GM21367 (cell line): ENCODE data around the gene FAM236A.
"Not testable (repeated sequence)": the region's sequence is repeated elsewhere in the genome, so short reads cannot be mapped to it uniquely, and the experiment has no call there.

Experiments
- ATAC-seq: cut with Tn5 transposase; IDR thresholded peaks from one replicate; pipeline ENCODE4 v1.9.1; 2021; ENCODE audit not compliant: unreplicated experiment

The FAM236A gene

DNA sequence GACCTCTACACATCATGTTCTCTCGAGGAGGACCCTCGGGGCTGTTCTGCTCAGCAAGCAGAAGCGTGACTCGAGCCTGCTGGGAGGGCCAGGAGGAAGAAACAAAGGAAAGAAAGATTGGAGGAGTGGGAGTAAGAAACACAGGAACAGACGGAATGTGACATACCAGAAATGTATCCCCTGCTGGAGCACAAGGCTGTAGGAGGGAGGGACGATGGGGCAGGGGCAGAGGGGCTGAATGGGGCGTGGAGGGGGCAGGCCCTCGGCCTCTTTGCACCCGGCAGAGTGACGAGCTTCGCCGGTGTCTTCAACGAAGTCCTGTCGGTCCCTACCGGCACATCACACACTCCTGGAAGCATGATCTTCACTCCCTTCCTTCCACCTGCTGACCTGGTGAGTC is at the start of gene FAM236A:
Gene FAM236A, plus strand, starts transcription at position 301 of the 400 bp plus-strand sequence. Its CDS starts 57 bp downstream, at position 358.
- not testable (repeated sequence) for ATAC-seq

GRCh38 chrX:72889740-72890139 is 48.3 kb upstream of the FAM236A start:
- not testable (repeated sequence) for ATAC-seq

DNA sequence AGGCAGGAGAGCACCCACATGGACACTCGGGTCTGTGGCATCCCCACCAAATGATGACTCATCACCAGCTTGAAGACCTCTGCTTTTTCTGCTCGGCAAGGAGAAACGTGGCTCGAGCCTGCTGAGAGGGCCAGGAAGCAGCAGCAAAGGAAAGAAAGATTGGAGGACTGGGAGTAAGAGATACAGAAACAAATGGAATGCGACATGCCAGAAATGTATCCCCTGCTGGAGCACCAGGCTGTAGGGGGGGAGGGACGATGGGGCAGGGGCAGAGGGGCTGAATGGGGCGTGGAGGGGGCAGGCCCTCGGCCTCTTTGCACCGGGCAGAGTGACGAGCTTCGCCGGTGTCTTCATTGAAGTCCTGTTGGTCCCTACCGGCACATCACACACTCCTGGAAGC is 25.7 kb upstream of the FAM236A start, which contains the start of gene FAM236C:
Gene FAM236C, plus strand, starts transcription at position 301 of the 400 bp plus-strand sequence. CDS start 100 bp downstream, outside the sequence.
- ATAC-seq = not testable (repeated sequence)

DNA sequence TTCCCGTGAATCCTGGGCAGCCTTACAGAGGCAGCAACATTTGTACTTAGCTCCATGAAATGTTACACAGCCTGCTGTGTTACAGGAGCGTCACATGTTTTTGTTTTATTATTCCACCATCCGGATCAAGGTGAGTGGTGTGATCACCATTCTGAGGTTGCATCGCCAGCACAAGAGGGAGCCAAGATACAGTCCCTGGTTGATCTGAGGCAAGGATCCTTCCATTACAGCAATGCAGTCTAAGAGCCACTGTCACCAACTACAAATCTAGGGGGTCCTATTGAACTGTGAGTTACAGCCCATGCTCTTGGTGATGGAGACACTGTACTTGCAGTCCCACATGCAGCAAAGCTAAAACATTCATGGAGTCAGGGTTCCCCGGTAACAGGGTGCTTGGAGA is 21.9 kb upstream of the FAM236A start:
- ATAC-seq = not testable (repeated sequence)

- not testable (repeated sequence) for ATAC-seq
Measured at GRCh38 chrX:72932283-72932682, 5.7 kb upstream of the FAM236A start.

DNA sequence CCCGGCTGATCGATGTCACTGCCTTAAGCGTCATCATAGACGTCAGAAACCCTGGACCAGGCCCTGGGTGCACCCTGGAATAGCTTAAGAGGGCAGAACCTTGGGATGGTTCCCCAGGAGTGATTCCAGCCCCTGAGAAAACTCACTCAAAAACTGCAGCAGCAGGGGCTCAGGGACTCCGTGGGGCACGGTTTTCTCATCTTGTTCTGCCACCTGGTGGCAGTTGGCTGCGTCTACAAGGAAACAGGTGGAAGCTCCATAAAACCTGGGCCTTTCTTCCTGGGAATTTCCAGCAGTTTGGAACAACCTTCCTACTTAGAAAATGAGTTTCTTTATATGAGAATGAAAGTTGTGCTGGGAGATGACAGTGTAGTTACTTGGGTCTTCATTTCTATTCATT is 1.6 kb upstream of the FAM236A start:
- peak; percentile 47 for ATAC-seq

GRCh38 chrX:72936882-72937455 is 1.0 kb upstream of the FAM236A start:
- not testable (repeated sequence) for ATAC-seq

GRCh38 chrX:72942272-72942671 is 4.3 kb downstream of the FAM236A start:
- not testable (repeated sequence) for ATAC-seq

- ATAC-seq = peak; percentile 79
Measured at GRCh38 chrX:72943035-72943818, 5.2 kb downstream of the FAM236A start.

DNA sequence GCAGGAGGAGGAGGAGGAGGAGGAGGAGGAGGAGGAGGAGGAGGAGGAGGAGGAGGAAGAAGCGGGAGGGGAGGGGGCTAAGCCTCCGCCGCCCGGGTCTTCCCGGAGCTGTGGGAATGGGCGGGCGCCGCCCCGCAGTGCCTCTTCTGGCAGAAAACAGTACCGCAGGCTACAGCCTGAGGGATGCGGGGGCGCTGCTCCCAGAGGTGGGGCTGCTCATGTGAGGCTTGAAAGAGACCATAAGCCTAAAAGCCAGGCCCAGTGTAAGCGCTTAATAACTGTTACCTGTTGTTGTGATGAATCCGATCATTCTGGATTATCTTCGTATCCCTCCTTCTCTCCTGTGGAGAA is 5.8 kb downstream of the FAM236A start, which contains the start of gene DMRTC1:
Gene DMRTC1, minus strand, starts transcription at position 19 of the 351 bp plus-strand sequence. CDS start 68,143 bp downstream, outside the sequence.
- ATAC-seq = peak; percentile 88

GRCh38 chrX:72959971-72960370 is 22.0 kb downstream of the FAM236A start:
- not testable (repeated sequence) for ATAC-seq

GRCh38 chrX:72971859-72972258 is 33.9 kb downstream of the FAM236A start:
- ATAC-seq = not testable (repeated sequence)

DNA sequence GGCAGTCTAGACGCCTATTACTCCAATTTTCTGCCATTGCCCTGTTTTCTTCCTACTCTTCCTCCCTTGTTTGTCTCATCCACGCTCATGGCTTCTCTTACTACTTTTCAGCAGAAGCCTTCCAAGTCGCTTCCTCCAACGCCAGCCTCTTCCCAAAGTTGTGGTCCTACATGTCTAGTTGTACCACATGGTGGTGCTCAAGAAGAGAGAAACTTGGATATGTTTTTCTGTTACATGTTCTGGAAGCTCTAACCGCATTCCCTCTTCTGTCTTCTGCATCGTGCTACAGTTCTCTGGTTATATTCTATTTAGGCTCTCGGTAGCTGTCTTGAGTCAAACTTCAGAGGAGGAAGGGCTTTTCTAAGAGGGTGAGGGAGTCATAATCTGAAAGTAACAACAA is 36.9 kb downstream of the FAM236A start:
- not testable (repeated sequence) for ATAC-seq

DNA sequence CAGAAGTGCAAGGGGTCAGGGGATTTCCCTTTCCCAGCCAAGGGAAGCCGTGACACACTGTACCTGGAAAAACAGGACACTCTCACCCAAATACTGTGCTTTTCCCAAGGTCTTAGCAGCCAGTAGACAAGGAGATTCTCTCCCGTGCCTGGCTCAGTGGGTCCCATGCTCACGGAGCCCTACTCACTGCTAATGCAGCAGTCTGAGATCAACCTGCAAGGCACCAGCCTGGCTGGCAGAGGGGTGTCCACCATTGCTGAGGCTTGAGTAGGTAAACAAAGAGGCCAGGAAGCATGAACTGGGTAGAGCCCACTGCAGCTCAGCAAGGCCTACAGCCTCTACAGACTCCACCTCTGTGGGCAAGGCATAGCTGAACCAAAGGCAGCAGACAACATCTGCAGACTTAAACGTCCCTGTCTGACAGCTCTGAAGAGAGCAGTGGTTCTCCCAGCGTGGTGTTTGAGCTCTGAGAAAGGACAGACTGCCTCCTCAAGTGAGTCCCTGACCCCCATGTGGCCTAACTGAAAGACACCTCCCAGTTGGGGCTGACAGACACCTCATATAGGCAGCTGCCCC is 43.0 kb downstream of the FAM236A start:
- not testable (repeated sequence) for ATAC-seq
